Endometrial microvascular endothelial cells (primary cell): ENCODE results near the gene TBC1D25. TPM values are rescaled to one million over a fixed set of nuclear protein-coding genes. Genes with fewer than 3 reads are reported as not detected.

Source experiments
- in situ Hi-C: cut with HindIII; loops from 2 replicates; pipeline ENCODE4 v1.10.0; 2017; ENCODE audit warnings: low sequenced_read_pairs, low pct_unique_long_range_greater_than_20kb; ENCODE audit errors: inconsistent ontology term
- total RNA-seq: library from RNA; depleted of rRNA; stranded (reverse); fragments of >200 nt; gene quantifications from one replicate; pipeline ENCODE4 v1.2.3, GENCODE V29; 2015; ENCODE audit errors: inconsistent ontology term

Gene TBC1D25, protein sequence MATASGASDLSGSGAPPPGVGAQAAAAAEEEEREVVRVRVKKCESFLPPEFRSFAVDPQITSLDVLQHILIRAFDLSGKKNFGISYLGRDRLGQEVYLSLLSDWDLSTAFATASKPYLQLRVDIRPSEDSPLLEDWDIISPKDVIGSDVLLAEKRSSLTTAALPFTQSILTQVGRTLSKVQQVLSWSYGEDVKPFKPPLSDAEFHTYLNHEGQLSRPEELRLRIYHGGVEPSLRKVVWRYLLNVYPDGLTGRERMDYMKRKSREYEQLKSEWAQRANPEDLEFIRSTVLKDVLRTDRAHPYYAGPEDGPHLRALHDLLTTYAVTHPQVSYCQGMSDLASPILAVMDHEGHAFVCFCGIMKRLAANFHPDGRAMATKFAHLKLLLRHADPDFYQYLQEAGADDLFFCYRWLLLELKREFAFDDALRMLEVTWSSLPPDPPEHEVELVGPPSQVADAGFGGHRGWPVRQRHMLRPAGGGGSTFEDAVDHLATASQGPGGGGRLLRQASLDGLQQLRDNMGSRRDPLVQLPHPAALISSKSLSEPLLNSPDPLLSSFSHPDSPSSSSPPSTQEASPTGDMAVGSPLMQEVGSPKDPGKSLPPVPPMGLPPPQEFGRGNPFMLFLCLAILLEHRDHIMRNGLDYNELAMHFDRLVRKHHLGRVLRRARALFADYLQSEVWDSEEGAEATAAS
- 16.3 TPM for total RNA-seq

DNA sequence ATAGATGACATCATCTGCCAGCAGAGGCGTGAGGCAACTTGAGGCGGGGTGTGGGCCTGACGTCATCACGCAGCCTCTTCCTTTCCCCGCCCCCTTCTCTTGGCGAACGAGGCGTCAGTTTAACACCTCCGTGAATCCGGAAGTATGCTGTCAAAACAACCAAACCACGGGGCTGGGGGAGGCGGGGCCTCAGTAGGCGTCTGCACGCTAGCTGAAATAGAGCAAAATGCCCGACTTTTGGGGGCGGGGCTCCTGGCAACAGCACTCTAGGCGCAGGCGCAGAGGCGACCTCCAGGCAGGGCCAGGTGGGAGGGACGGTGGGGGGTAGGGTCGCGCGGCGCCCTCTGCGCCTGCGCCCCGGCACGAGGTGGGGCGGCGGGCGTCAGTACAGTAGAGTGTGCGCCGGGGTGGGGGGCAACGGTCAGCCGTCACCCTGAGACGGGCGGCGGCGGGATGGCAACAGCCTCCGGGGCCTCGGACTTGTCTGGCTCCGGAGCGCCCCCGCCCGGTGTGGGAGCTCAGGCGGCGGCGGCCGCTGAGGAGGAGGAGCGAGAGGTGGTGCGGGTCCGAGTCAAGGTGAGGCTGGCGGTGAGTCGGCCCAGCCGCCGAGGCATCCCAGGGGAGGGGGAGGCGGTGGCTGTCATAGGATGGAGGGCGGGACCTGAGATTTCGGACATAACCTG, at the start of gene TBC1D25:
TBC1D25 (plus strand) TSS at position 370 of the 683 bp plus-strand sequence; CDS start at position 454, 84 bp downstream.
- in situ Hi-C loops: no loop called here

DNA sequence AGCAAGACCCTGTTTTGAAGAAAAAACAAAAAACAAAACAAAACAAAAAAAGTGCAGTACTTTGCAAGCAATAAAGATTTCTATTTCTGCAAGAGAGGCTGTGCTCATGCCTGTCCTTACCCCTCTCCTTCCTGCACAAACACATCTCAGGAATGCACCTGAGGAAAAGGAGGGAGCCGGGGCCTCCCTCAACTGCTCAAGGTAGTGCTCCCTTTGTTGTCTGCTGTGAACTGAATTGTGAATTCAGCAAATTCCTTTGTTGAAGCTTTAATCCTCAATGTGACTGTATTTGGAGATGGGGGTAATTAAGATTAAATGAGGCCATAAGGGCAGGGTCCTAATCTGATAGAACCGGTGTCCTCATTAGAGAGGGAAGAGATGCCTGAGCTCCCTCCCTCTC, 49.6 kb upstream of the TBC1D25 start:
- in situ Hi-C loops: no loop called here

DNA sequence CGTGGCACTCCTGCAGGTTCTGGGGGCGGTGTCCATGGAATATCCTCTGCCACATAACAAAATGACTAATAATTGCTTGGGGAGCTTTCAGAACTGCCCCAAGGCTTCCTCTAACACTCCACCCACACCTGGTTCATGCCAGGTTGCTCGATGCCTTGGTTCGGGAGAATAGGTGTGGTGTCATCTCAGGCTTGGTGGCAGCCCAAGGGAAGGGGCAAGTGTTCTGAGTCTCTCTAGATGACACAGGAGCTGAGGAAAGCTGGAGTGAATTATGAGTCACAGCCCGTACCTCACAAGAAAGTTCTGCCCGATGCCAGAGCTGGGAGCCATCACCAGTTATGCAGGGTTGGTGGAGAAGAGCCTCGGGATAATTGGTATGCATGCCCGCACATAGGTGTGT, 48.9 kb upstream of the TBC1D25 start:
- in situ Hi-C loops: no loop called here

DNA sequence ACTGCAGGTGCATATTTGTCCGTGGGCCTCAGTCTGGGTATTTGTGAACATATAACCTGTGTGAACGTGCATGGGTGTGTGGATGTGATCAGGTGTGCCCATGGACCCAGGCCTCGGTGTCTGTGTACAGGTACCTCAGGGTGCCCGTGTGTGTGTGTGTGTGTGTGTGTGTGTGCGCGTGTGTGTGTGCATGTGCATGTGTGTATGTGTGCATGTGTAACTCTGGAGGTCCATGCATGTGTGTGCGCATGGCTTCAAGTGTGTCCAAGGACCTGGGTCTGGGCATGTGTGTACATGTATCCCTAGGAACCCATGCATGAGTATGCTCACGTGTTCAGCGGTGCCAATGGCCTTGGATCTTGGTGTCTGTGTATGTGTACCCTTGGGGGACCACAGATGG, 47.7 kb upstream of the TBC1D25 start:
- in situ Hi-C loops: no loop called here

DNA sequence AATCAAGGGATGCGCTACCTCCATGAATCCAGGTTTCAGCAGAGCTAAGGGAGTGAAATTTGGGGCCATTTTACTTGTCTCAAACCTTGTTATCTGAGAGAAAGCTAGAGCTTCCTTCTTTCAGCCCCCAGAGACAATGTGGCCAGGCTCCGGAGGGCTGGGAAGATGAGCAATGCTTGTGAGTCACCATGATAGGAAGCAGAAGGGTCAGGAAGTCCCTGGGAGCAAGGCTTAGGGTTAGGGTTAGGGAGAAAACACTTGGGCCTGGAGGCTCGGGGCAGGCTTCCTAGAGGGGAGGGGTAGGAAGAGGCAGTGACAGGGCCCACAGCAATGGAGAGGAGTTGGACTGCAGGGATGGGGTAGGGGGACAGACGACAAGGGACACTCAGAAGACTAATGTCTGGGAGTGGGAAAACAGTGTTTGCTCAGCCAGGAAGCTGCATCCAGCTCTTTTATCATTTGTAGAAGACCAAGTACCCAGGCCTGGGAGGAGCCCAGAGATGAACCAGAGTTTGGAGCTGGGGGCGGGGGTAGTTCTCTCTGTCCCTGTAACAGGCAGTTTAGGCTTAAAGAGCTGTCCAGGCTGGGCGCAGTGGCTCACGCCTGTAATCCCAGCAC, 47.1 kb upstream of the TBC1D25 start:
- in situ Hi-C loops: no loop called here

DNA sequence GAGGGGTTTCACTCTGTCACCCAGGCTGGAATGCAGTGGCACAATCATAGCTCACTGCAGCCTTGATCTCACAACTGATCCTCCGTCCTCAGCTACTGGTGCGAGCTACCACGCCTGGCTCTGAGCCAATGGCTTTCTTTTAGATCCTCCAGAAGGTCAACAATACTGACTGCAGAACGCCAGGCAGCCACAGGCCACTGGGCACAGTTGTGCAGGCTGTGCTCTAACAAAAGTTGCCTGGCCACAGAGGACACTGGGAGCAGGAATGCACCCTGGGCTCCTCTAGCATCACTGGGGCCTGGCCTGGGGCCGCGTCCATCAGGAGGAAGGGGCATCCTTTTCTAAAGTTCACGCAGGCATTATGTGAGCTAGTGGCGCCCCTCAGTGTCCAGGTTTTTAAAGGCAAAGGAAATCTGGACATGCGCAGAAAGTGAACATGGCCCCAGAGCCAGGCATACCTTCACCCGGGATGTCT, 45.6 kb upstream of the TBC1D25 start:
- in situ Hi-C loops: no loop called here

DNA sequence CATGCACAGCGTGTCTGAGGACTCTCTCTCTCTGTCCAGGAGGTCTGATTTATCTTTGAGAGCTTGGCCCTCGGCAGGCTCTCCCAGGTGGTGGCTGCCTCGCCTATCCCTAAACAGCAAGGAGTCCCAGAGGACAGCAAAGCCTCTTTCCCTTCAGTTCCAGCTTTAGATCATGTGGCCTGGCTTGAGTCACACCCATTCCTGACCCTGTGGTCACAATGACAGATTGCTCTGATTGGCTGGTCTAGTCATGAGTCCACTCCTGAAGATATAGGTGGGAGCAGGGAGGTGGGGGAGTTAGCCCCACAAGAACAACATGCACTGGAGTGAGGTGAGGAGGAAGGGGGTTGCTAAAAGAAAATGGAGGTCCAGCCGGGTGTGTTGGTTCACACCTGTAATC, 42.9 kb upstream of the TBC1D25 start:
- in situ Hi-C loops: no loop called here

DNA sequence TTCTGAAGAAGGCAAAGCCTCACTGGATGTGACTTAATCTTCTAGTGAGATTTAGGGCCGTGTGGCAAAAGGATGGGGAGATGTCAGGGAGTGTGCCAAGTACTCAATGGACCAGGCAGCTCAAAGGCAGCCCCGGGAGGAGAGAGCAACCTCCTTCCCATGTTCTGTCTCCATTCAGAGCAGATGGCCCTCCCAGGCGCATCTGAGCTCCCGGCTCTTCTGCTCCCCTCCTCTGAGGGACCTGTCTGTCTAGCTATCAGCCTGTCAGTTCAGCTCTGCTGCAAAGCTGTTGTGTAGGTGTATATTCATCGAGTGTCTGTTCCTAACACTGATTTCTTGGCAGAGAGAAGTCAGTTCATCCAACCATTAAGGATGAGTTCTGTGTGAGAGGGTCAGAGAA, 41.6 kb upstream of the TBC1D25 start:
- in situ Hi-C loops: no loop called here

DNA sequence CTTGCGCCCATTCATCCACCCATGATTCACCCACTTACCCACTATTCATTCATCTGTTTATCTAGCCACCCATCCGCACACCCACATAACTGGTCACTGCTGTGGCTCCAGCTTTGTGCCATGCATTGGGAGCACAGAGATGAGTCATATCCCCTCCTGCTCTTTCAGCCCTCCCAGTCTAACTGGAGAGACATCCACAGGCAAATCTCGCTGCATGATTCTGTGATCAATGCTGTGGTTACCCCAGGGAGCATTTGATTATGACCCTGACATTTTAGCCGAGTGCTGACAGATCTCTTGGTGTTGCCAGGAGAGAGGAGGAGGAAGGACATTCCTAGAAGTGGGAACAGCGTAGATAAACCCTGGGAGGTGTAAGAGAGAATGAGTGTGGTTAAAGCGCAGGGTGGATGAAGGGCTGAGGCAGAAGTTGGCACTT, 41.1 kb upstream of the TBC1D25 start:
- in situ Hi-C loops: no loop called here

DNA sequence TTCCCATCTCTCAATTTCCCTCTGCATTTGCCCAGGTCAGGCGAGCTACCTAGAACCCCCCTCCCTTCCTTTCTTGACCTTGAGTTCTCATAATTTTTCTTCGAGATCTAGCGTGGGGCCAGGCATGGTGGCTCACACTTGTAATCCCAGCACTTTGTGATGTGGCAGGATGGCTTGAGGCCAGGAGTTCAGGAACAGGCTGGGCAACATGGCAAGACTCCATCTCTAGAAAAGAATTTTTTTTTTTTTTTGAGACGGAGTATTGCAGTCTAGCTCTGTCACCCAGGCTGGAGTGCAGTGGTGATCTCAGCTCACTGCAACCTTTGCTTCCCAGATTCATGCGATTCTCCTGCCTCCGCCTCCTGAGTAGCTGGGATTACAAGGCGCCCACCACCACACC, 35.3 kb upstream of the TBC1D25 start:
- in situ Hi-C loops: no loop called here

DNA sequence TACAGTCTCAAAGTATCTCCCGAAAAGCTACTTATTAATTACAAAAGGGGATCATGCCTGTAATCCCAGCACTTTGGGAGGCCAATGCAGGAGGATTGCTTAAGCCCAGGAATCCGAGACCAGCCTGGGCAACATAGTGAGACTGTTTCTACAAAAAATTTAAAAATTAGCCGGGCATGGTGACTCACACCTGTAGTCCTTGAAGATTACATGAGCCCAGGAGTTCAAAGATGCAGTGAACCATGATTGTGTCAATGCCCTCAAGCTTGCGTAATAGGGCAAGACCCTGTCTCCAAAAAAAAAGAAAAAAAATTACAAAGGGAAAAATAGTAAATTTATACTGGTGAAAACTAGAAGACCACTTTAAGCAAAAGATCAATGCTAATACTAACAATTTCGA, 34.0 kb upstream of the TBC1D25 start:
- in situ Hi-C loops: no loop called here

DNA sequence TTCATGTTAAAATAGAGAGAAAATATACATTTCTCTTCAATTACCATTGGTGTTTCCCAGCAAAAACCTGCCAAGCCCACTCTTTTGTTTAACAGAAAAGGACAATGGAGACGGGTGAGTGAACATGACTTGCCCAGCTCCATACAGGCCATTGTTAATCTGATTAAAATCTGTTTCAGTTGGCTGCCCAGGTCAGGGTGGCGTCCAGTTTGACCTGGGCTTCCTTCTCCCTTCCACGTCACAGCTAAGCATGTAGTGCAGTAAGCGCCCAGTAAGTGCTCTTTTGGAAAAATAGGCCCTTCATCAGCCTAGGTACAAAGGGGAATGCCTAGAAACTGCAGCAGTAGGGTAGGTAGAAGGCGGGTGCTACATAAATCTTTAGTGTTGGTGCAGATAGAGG, 32.3 kb upstream of the TBC1D25 start:
- in situ Hi-C loops: no loop called here

DNA sequence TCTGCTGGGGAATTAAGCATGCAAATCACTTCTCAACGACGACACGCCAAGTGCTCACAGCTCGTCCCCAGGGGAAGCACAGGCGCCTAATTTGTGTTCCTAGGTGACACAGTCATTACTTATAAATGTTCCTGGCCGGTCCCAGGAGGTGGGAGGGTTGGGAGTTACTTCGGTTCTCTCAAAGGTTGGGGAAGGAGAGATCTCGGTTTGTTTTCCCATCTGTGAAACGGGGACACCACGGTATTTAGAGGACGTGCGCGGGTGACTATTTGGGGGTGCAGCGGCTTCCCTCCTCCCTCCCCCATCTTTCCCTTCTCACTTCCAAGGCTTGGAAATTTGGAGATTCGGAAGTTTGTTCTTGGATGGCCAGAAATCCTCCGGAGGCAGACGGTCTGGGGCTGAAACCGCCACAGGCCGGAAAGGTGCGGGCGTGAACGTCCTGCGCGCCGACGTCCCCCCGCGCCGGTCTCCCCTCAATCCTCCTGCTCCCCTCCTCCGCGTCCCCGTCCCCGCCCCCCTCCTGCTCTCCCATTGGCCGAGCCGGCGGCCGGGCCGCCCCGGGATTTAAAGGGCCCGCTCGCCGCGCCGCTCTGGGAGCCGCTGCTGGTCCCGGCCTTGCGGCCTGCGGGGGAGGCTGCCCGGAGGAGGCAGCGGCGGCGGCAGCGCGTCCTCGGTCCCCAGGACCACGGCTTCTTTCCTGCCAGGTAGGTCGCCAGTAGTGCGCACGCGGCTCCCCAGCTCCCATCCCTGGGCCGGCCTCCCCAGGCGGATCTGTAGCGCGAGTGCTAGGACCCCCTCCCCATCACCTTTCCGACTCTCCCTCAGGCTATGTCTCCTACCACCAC, 30.9 kb upstream of the TBC1D25 start, which contains the start of gene PORCN:
PORCN (plus strand) TSS at position 593 of the 845 bp plus-strand sequence. CDS start 829 bp downstream, outside the sequence.
- in situ Hi-C loops: no loop called here

DNA sequence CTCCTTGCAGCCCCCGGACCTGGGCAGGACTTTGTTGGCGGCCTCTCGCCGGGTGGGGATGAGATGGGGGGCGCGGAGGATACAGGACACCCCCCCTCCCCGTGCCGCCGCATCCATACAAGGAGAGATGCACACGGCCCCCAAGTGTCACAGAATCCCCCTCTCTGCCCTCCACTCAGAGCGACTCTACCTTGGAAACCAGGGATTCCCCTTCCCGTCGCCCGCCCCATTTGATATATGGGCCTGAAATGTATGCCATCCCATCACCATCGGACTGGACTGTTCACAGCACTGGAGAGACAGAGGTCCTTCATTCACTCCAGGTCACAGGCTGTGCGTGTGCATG, 30.3 kb upstream of the TBC1D25 start:
- in situ Hi-C loops: no loop called here

DNA sequence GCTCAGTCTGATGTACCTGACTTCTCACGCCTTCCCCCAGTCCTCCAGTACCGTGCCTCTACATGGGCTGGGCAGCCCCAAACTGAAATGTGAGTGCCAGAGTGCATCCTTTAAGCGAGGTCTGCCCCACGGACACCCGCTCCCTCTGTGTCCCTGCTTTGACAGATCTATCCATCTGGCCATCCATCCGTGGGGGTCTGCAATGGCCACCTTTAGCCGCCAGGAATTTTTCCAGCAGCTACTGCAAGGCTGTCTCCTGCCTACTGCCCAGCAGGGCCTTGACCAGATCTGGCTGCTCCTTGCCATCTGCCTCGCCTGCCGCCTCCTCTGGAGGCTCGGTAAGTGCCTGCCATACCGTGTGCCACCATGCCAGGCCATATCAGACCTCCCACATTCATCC, 29.9 kb upstream of the TBC1D25 start:
- in situ Hi-C loops: no loop called here

DNA sequence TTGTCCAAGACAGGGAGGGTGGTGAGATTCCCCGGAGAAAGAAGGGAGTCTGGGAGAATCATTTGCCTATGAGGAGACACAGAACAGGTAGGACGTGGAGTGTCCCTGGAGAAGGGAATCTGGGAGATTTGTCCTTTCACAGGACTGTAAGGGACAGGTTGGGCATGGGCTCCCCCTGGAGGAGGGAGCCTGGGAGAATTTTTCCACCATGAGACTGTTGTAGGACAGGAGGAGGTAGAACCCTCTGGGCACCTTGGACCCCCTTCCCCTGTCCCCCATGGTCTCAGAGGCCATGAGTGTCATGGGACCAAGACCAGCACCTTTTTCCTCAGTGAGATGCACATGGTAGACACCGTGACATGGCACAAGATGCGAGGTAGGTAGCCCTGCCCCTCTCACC, 28.0 kb upstream of the TBC1D25 start:
- in situ Hi-C loops: no loop called here

DNA sequence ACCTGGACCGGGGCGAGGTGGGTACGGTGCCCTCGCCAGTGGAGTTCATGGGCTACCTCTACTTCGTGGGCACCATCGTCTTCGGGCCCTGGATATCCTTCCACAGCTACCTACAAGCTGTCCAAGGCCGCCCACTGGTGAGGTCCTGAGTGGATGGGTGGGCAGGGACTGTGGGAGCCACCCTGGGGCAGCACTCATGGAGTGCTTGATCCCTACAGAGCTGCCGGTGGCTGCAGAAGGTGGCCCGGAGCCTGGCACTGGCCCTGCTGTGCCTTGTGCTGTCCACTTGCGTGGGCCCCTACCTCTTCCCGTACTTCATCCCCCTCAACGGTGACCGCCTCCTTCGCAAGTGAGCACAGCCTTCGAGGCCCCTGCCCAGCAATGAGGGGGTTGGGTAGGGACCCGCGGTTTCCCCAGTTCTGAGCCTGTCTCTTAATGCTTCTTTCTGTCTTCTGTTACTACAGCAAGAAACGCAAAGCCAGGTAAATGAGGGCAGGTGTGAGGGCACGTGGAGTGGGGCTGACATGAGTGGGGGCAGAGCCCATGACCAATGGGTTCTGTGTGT, 27.1 kb upstream of the TBC1D25 start:
- in situ Hi-C loops: no loop called here

DNA sequence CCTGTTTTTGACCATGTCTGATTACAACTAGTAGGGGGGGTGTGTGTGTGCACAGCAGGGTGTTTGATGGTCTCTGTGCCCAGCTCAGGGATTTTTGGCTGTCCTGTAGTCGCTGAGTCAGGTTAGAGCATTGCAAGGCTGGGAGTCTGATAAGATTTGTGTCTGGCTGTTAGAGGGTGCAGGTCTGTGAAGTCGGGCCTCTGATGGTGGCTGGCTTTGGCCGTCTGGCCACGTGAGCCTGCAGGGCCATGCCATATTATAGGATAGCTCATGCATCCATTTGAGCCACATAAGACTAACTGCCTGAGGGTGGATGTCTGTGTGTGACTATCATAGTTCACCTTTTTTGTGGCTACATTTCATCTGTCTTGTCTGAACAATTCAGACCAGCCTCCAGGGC, 25.8 kb upstream of the TBC1D25 start:
- in situ Hi-C loops: no loop called here
